ENCODE data around the gene PTPN13.

The PTPN13 gene

DNA sequence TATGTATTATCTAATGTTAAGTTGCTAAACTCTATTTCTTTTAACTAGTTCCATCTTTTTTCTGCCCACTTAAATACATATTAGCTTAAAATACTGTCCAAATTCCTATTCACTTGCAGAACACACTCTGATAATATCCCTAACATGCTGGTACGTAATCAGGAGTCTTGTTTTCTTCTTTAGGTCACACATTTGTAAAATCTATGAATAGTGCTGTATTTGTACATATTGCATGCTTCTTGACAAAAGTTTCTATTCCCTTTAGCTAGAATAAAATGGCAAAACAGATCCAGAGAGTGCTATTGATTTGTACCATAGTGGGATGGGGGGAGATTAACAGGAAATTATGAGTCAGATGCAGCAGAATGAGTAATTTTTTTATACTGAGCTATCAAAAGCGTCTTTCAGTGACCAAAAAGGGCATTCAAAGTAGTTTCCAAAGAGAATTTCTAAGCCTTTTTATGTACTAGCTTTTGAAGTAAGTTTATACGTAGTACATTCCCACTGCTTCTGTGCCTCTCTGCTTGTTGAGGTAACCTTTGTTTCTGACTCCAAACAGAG, 126.5 kb downstream of the PTPN13 start:
- H3K4me3 ChIP-seq (ENCODE audit: low read length in 2 of 2), result no peak overlapping the region
- no peak overlapping the region for H3K23ac ChIP-seq (ENCODE audit: low read depth, low read length, poor library complexity)
- no peaks in the 10 kb centered on the region for H3K79me1 ChIP-seq (ENCODE audit: low read depth, low read length)
- peaks cover 6 to 44% of the 10 kb centered on the region in 2 donors for H3K9me3 ChIP-seq (replicated peaks in 1 of 2; ENCODE audit: control insufficient read depth in 2 of 2, insufficient read depth in 1 of 2, low read depth in 1 of 2, low read length in 2 of 2)
- WGBS, 2 donors (ENCODE audit: extremely low coverage in 2 of 2, insufficient read length in 2 of 2, insufficient replicate concordance in 1 of 2), result no CpG with 5 or more reads among the region's 3 CpGs
- H2AFZ ChIP-seq (ENCODE audit: low read length), result no peak overlapping the region
- H3K4ac ChIP-seq (ENCODE audit: low read length), result no peak overlapping the region
- H2BK12ac ChIP-seq (ENCODE audit: low read length), result no peak overlapping the region
- H4K91ac ChIP-seq (ENCODE audit: low read depth, low read length, poor library complexity), result no peak overlapping the region
- H3K4me1 ChIP-seq (ENCODE audit: control insufficient read depth in 2 of 2, insufficient read depth in 1 of 2, low read depth in 1 of 2, low read length in 2 of 2), result no peaks in the 10 kb centered on the region
- no peak overlapping the region for H2AK5ac ChIP-seq (ENCODE audit: low read depth, low read length)
- H3K27me3 ChIP-seq (ENCODE audit: control insufficient read depth in 3 of 3, insufficient read depth in 3 of 3, low read depth in 1 of 3, low read length in 3 of 3), result no peaks in the 10 kb centered on the region
- no peak for DNase-seq (ENCODE audit: low spot score)
- H2BK15ac ChIP-seq (ENCODE audit: low read length), result no peak overlapping the region
- H3K9ac ChIP-seq (ENCODE audit: low read depth, low read length, poor library complexity), result no peak overlapping the region
- H3K14ac ChIP-seq (ENCODE audit: low read length), result no peak overlapping the region
- H2BK120ac ChIP-seq (ENCODE audit: low read depth, low read length), result no peak overlapping the region
- H4K8ac ChIP-seq (ENCODE audit: low read depth, low read length), result no peak overlapping the region
- H3K18ac ChIP-seq (ENCODE audit: low read length), result no peak overlapping the region
- no peak overlapping the region for H3K4me2 ChIP-seq (ENCODE audit: insufficient read depth, low read length, poor library complexity, severe bottlenecking)
- H3K27ac ChIP-seq (replicated peaks; ENCODE audit: low read length), result no peak overlapping the region
- H2BK5ac ChIP-seq (ENCODE audit: low read length), result no peak overlapping the region
- peaks cover 14 to 90% of the 10 kb centered on the region in 2 donors for H3K36me3 ChIP-seq (replicated peaks in 1 of 2; ENCODE audit: control insufficient read depth in 2 of 2, insufficient read depth in 2 of 2, low read length in 2 of 2)

DNA sequence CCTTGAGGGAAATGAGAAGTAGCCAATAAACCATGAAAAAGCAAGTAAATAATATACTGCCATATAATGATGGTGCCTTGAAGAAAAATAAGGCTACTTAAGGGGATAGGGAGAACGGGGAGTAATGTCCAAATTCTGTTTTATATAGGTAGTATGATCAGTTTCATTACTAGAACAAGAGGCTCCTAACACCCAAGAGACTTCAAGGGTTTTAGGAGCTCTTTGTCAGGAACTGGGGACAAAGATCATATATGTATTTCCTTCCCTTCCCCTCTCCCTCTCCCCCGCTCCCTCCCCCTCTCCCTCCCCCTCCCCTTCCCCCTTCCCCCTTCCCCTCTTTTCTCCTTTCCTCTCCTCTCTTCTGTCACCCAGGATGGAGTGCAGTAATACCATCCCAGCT, 127.3 kb downstream of the PTPN13 start:
- WGBS, 2 donors (ENCODE audit: extremely low coverage in 2 of 2, insufficient read length in 2 of 2, insufficient replicate concordance in 1 of 2), result no CpG with 5 or more reads among the region's 2 CpGs
- peaks cover 14 to 82% of the 10 kb centered on the region in 2 donors for H3K36me3 ChIP-seq (replicated peaks in 1 of 2; ENCODE audit: control insufficient read depth in 2 of 2, insufficient read depth in 2 of 2, low read length in 2 of 2)
- H3K4me3 ChIP-seq (ENCODE audit: low read length in 2 of 2), result no peak overlapping the region
- peaks cover 6 to 44% of the 10 kb centered on the region in 2 donors for H3K9me3 ChIP-seq (replicated peaks in 1 of 2; ENCODE audit: control insufficient read depth in 2 of 2, insufficient read depth in 1 of 2, low read depth in 1 of 2, low read length in 2 of 2)
- H2BK15ac ChIP-seq (ENCODE audit: low read length), result no peak overlapping the region
- no peak overlapping the region for H3K4me2 ChIP-seq (ENCODE audit: insufficient read depth, low read length, poor library complexity, severe bottlenecking)
- no peak overlapping the region for H3K4ac ChIP-seq (ENCODE audit: low read length)
- H3K27ac ChIP-seq (replicated peaks; ENCODE audit: low read length), result no peak overlapping the region
- no peak overlapping the region for H4K91ac ChIP-seq (ENCODE audit: low read depth, low read length, poor library complexity)
- H4K8ac ChIP-seq (ENCODE audit: low read depth, low read length), result no peak overlapping the region
- no peak overlapping the region for H3K23ac ChIP-seq (ENCODE audit: low read depth, low read length, poor library complexity)
- H3K18ac ChIP-seq (ENCODE audit: low read length), result no peak overlapping the region
- H3K9ac ChIP-seq (ENCODE audit: low read depth, low read length, poor library complexity), result no peak overlapping the region
- no peaks in the 10 kb centered on the region for H3K27me3 ChIP-seq (ENCODE audit: control insufficient read depth in 3 of 3, insufficient read depth in 3 of 3, low read depth in 1 of 3, low read length in 3 of 3)
- no peak for DNase-seq (ENCODE audit: low spot score)
- H2BK5ac ChIP-seq (ENCODE audit: low read length), result no peak overlapping the region
- H2AFZ ChIP-seq (ENCODE audit: low read length), result no peak overlapping the region
- H2BK120ac ChIP-seq (ENCODE audit: low read depth, low read length), result no peak overlapping the region
- H3K4me1 ChIP-seq (ENCODE audit: control insufficient read depth in 2 of 2, insufficient read depth in 1 of 2, low read depth in 1 of 2, low read length in 2 of 2), result no peaks in the 10 kb centered on the region
- H3K14ac ChIP-seq (ENCODE audit: low read length), result no peak overlapping the region
- H2AK5ac ChIP-seq (ENCODE audit: low read depth, low read length), result no peak overlapping the region
- no peaks in the 10 kb centered on the region for H3K79me1 ChIP-seq (ENCODE audit: low read depth, low read length)
- no peak overlapping the region for H2BK12ac ChIP-seq (ENCODE audit: low read length)

DNA sequence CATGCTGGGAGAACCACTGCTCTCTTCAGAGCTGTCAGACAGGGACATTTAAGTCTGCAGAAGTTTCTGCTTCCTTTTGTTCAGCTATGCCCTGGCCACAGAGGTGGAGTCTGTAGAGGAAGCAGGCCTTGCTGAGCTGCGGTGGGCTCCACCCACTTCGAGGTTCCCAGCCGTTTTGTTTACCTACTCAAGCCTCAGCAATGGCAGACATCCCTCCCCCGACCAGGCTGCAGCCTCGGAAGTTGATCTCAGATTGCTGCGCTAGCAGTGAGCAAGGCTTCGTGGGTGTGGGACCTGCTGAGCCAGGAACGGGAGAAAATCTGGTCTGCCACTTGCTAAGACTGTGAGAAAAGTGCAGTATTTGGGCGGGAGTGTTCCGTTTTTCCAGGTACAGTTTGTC, 136.2 kb downstream of the PTPN13 start:
- no peak overlapping the region for H2BK15ac ChIP-seq (ENCODE audit: low read length)
- H3K18ac ChIP-seq (ENCODE audit: low read length), result no peak overlapping the region
- H3K4me3 ChIP-seq (ENCODE audit: low read length in 2 of 2), result no peak overlapping the region
- no peak overlapping the region for H2AK5ac ChIP-seq (ENCODE audit: low read depth, low read length)
- no peak overlapping the region for H3K14ac ChIP-seq (ENCODE audit: low read length)
- no peak overlapping the region for H3K27ac ChIP-seq (replicated peaks; ENCODE audit: low read length)
- H2BK120ac ChIP-seq (ENCODE audit: low read depth, low read length), result no peak overlapping the region
- WGBS, 2 donors (ENCODE audit: extremely low coverage in 2 of 2, insufficient read length in 2 of 2, insufficient replicate concordance in 1 of 2), result no CpG with 5 or more reads among the region's 10 CpGs
- no peak overlapping the region for H4K8ac ChIP-seq (ENCODE audit: low read depth, low read length)
- no peaks in the 10 kb centered on the region for H3K79me1 ChIP-seq (ENCODE audit: low read depth, low read length)
- H3K4me2 ChIP-seq (ENCODE audit: insufficient read depth, low read length, poor library complexity, severe bottlenecking), result no peak overlapping the region
- no peak overlapping the region for H2BK5ac ChIP-seq (ENCODE audit: low read length)
- no peaks in the 10 kb centered on the region for H3K4me1 ChIP-seq (ENCODE audit: control insufficient read depth in 2 of 2, insufficient read depth in 1 of 2, low read depth in 1 of 2, low read length in 2 of 2)
- no peak overlapping the region for H3K9ac ChIP-seq (ENCODE audit: low read depth, low read length, poor library complexity)
- no peak overlapping the region for H2AFZ ChIP-seq (ENCODE audit: low read length)
- peaks cover 8 to 62% of the 10 kb centered on the region in 2 donors for H3K36me3 ChIP-seq (replicated peaks in 1 of 2; ENCODE audit: control insufficient read depth in 2 of 2, insufficient read depth in 2 of 2, low read length in 2 of 2)
- H4K91ac ChIP-seq (ENCODE audit: low read depth, low read length, poor library complexity), result no peak overlapping the region
- no peak overlapping the region for H3K23ac ChIP-seq (ENCODE audit: low read depth, low read length, poor library complexity)
- H2BK12ac ChIP-seq (ENCODE audit: low read length), result no peak overlapping the region
- no peak for DNase-seq (ENCODE audit: low spot score)
- no peaks in the 10 kb centered on the region for H3K27me3 ChIP-seq (ENCODE audit: control insufficient read depth in 3 of 3, insufficient read depth in 3 of 3, low read depth in 1 of 3, low read length in 3 of 3)
- peaks cover 0 to 15% of the 10 kb centered on the region in 2 donors for H3K9me3 ChIP-seq (replicated peaks in 1 of 2; ENCODE audit: control insufficient read depth in 2 of 2, insufficient read depth in 1 of 2, low read depth in 1 of 2, low read length in 2 of 2)
- H3K4ac ChIP-seq (ENCODE audit: low read length), result no peak overlapping the region

DNA sequence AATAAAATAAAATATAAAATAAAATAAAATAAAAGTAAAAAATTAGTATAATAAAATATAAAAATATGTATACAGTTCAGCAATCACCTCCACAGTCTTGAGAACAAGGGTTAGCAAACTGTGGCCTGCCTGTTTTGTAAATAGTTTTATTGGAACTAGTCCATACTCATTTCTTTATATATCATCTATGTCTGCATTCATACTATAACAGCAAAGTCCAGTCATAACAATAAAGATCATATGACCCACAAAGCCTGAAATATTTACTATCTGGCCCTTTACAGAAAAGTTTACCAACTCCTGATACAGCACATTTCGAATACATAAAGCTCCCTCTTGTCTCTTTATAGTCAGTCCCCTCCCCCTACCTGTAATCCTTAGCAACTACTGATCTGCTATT, 143.1 kb downstream of the PTPN13 start:
- Histone ChIP-seq H3K27me3 (ENCODE audit: control insufficient read depth in 3 of 3, insufficient read depth in 3 of 3, low read depth in 1 of 3, low read length in 3 of 3) (no peaks in the 10 kb centered on the region), H4K91ac (ENCODE audit: low read depth, low read length, poor library complexity) (no peak overlapping the region), H2BK12ac (ENCODE audit: low read length) (no peak overlapping the region), H3K79me1 (ENCODE audit: low read depth, low read length) (no peaks in the 10 kb centered on the region), H3K18ac (ENCODE audit: low read length) (no peak overlapping the region), H3K14ac (ENCODE audit: low read length) (no peak overlapping the region), H2AFZ (ENCODE audit: low read length) (no peak overlapping the region), H3K27ac (replicated peaks; ENCODE audit: low read length) (no peak overlapping the region), H3K36me3 (replicated peaks in 1 of 2; ENCODE audit: control insufficient read depth in 2 of 2, insufficient read depth in 2 of 2, low read length in 2 of 2) (peaks cover 24 to 100% of the 10 kb centered on the region in 2 donors), H3K4me2 (ENCODE audit: insufficient read depth, low read length, poor library complexity, severe bottlenecking) (no peak overlapping the region), H3K4ac (ENCODE audit: low read length) (no peak overlapping the region), H2BK15ac (ENCODE audit: low read length) (no peak overlapping the region), H3K9me3 (replicated peaks in 1 of 2; ENCODE audit: control insufficient read depth in 2 of 2, insufficient read depth in 1 of 2, low read depth in 1 of 2, low read length in 2 of 2) (peaks cover 4 to 29% of the 10 kb centered on the region in 2 donors), H3K4me3 (ENCODE audit: low read length in 2 of 2) (no peak overlapping the region), H3K4me1 (ENCODE audit: control insufficient read depth in 2 of 2, insufficient read depth in 1 of 2, low read depth in 1 of 2, low read length in 2 of 2) (no peaks in the 10 kb centered on the region), H2AK5ac (ENCODE audit: low read depth, low read length) (no peak overlapping the region), H4K8ac (ENCODE audit: low read depth, low read length) (no peak overlapping the region), H2BK120ac (ENCODE audit: low read depth, low read length) (no peak overlapping the region), H3K23ac (ENCODE audit: low read depth, low read length, poor library complexity) (no peak overlapping the region), H2BK5ac (ENCODE audit: low read length) (no peak overlapping the region), H3K9ac (ENCODE audit: low read depth, low read length, poor library complexity) (no peak overlapping the region)
- WGBS, 2 donors (ENCODE audit: extremely low coverage in 2 of 2, insufficient read length in 2 of 2, insufficient replicate concordance in 1 of 2), result no CpG with 5 or more reads among the region's 1 CpG
- no peak for DNase-seq (ENCODE audit: low spot score)

All from neuronal stem cell (in vitro differentiated cells).